ENCODE data around the gene MUSK. TPM values are rescaled to one million over a fixed set of nuclear protein-coding genes. Genes with fewer than 3 reads are reported as not detected.

MUSK gene
- total RNA-seq, 1 donor from 2014 or later = under 0.01 TPM

DNA sequence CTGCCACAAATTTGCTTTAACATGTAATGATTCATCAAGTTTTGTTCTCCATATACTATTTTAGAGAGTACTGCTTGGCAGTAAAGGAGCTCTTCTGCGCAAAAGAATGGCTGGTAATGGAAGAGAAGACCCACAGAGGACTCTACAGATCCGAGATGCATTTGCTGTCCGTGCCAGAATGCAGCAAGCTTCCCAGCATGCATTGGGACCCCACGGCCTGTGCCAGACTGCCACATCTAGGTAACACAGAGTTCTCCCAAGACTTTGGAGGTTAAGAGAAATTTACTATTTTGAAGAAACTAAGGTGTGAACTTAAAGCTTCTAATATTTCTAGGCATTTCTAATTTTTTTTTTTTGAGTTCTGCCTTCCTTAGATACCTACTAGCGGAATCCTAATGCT lies 107.1 kb downstream of the MUSK start:
- DNase-seq (ENCODE audit: low read depth) (no peak), FAIRE-seq (no peak)
- H3K36me3 ChIP-seq (ENCODE audit: control insufficient read depth, insufficient read depth, low read length) = no peaks in the 10 kb centered on the region
- no peaks in the 10 kb centered on the region for H3K27me3 ChIP-seq (ENCODE audit: control insufficient read depth, insufficient read depth, low read length)
- TF ChIP-seq, protein P1, sequence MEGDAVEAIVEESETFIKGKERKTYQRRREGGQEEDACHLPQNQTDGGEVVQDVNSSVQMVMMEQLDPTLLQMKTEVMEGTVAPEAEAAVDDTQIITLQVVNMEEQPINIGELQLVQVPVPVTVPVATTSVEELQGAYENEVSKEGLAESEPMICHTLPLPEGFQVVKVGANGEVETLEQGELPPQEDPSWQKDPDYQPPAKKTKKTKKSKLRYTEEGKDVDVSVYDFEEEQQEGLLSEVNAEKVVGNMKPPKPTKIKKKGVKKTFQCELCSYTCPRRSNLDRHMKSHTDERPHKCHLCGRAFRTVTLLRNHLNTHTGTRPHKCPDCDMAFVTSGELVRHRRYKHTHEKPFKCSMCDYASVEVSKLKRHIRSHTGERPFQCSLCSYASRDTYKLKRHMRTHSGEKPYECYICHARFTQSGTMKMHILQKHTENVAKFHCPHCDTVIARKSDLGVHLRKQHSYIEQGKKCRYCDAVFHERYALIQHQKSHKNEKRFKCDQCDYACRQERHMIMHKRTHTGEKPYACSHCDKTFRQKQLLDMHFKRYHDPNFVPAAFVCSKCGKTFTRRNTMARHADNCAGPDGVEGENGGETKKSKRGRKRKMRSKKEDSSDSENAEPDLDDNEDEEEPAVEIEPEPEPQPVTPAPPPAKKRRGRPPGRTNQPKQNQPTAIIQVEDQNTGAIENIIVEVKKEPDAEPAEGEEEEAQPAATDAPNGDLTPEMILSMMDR (IDR thresholded peaks at IDR 0.05; ENCODE audit: insufficient read depth, low read length, severe bottlenecking) = no peak
- H3K4me3 ChIP-seq (ENCODE audit: low read depth, low read length) = no peak overlapping the region

DNA sequence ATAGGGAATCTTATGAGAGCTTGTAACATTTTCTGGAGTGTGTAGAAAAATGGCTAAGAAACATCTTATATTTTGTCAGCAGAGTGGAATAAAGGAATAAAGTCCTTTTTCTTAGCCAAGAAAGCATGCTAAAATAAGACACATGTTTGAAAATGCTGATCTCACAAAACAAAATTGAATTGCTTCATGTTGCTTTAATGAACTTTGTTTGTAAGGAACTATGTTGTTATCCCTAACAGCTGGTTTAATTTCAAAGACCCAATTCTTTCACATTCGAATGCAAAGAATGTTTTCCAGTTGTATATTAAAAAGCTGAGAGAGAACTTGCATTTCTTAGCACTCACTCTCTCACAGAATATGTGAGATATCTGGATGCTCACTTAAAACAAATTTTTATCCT lies 107.6 kb downstream of the MUSK start:
- no peak for DNase-seq (ENCODE audit: low read depth)
- TF ChIP-seq, protein P1 (IDR thresholded peaks at IDR 0.05; ENCODE audit: insufficient read depth, low read length, severe bottlenecking) = no peak
- H3K27me3 ChIP-seq (ENCODE audit: control insufficient read depth, insufficient read depth, low read length) = no peaks in the 10 kb centered on the region
- H3K36me3 ChIP-seq (ENCODE audit: control insufficient read depth, insufficient read depth, low read length) = no peaks in the 10 kb centered on the region
- no peak overlapping the region for H3K4me3 ChIP-seq (ENCODE audit: low read depth, low read length)
- no peak for FAIRE-seq

DNA sequence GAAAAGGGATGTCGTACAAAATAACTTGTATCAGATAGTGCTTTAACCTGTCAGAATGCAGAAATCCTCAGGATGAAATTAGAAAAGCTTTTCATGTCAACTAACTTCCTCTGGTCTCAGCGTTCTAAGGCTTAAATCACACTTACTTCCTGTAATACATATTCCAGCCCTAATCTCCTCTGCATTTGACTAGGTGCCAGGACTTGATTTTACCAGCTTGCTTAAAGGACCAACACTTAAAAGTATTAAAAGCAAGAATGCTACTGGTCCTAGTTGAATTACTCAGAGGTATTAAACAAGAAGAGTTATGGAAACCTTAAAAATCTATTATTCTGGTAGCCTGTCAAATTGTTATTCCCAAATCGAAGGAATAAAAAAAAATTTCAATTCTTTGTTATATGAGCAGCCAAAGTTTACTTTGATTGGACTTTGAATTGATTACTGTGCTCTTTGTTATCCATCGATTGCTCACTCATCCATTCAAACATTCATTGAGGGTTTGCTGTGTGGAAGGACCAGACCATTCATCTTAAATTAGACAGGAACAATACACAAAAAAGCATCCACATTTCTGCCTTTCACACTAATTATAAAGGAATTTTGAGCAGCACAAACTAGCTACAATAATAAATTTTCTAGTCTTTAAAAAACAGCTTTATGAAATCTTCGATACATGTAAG lies 108.7 kb downstream of the MUSK start:
- no peak for FAIRE-seq
- no peaks in the 10 kb centered on the region for H3K27me3 ChIP-seq (ENCODE audit: control insufficient read depth, insufficient read depth, low read length)

DNA sequence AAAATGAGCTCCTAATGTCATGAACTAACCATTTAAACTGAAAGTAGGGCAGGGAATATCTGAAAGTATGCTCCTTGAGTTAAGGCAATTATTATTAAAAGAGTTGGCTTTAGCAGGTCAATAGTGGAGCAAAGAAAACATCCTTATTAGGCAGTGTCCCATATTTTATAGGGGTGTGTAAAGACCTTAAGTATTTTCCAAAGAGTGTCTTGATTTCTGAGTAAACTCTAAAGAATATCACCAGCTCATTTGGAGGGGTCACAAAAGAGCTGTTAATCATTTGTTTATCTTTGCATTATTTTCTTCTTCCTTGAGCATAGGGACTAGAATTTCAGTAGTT lies 109.3 kb downstream of the MUSK start:
- no peak overlapping the region for H3K4me3 ChIP-seq (ENCODE audit: low read depth, low read length)
- no peaks in the 10 kb centered on the region for H3K36me3 ChIP-seq (ENCODE audit: control insufficient read depth, insufficient read depth, low read length)
- no peak for FAIRE-seq
- DNase-seq (ENCODE audit: low read depth) = no peak
- no peaks in the 10 kb centered on the region for H3K27me3 ChIP-seq (ENCODE audit: control insufficient read depth, insufficient read depth, low read length)
- TF ChIP-seq, protein P1 (IDR thresholded peaks at IDR 0.05; ENCODE audit: insufficient read depth, low read length, severe bottlenecking) = no peak

More for the DNA sequence above, 108.7 kb downstream of the MUSK start:
- Histone ChIP-seq H3K4me3 (ENCODE audit: low read depth, low read length) (no peak overlapping the region), H3K36me3 (ENCODE audit: control insufficient read depth, insufficient read depth, low read length) (no peaks in the 10 kb centered on the region)
- TF ChIP-seq, protein P1 (IDR thresholded peaks at IDR 0.05; ENCODE audit: insufficient read depth, low read length, severe bottlenecking) = no peak
- peak; percentile 31 for DNase-seq (ENCODE audit: low read depth)

DNA sequence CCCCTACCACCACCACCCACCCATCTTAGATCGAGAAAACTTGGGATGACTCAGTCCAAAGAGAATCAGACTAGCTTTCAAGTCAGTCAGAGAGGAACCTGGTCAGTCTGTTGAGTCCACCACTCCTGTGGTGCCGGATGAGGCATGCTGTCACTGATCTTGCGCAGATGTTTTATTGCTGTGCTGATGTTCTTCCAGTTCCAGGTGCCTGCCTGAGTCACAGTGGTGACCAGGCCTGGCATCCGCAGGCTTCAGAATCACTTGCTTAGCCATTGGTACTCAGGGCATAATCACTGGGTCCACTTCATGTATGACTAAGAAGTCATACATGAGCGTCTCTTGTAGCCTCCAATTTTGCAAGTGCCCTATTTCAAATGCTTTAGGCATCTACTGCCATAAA lies 114.1 kb downstream of the MUSK start:
- Histone ChIP-seq H3K27me3 (ENCODE audit: control insufficient read depth, insufficient read depth, low read length) (no peaks in the 10 kb centered on the region), H3K36me3 (ENCODE audit: control insufficient read depth, insufficient read depth, low read length) (no peaks in the 10 kb centered on the region), H3K4me3 (ENCODE audit: low read depth, low read length) (no peak overlapping the region)
- DNase-seq (ENCODE audit: low read depth) = peak; percentile 32
- no peak for FAIRE-seq
- TF ChIP-seq, protein P1 (IDR thresholded peaks at IDR 0.05; ENCODE audit: insufficient read depth, low read length, severe bottlenecking) = no peak

DNA sequence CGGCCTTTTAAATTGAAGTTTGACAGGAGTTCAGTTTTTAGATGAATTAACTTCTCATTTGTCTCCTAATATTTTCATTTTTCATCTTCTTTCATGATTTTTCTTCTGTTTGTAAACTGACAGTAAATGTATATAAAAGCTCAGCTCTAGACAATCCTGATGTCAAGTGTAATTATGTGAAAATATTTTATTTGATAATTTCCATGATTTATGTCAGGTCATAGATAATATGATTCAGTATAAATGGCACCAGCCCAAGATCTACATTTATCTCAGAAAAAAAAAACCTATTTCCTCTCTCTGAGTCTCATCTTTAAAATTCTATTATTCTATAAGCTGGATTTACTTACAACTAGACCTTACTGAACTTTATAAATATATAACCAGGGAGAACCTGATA lies 115.7 kb downstream of the MUSK start:
- no peaks in the 10 kb centered on the region for H3K27me3 ChIP-seq (ENCODE audit: control insufficient read depth, insufficient read depth, low read length)
- H3K36me3 ChIP-seq (ENCODE audit: control insufficient read depth, insufficient read depth, low read length) = no peaks in the 10 kb centered on the region
- H3K4me3 ChIP-seq (ENCODE audit: low read depth, low read length) = no peak overlapping the region
- TF ChIP-seq, protein P1 (IDR thresholded peaks at IDR 0.05; ENCODE audit: insufficient read depth, low read length, severe bottlenecking) = no peak
- FAIRE-seq (no peak), DNase-seq (ENCODE audit: low read depth) (no peak)
